ENCODE data around the gene UPF3A. TPM values are rescaled to one million over a fixed set of nuclear protein-coding genes. Genes with fewer than 3 reads are reported as not detected.

Gene UPF3A
- total and polyA plus RNA-seq, 9 of the 15 experiments (the other 6 are each of a cell fraction or from before 2014, with no cell fraction given) = 15.6 to 76.5 (median 40.9) TPM

Small RNA genes lying within 50 kb of the gene (microRNA-seq; reads per million reads assigned to microRNA genes)
- not detected for gene MIR4502 (ENCODE audit: borderline microRNAs expressed)
- 1.6 reads per million, percentile 21 among the genes with 10 or more reads in this experiment for gene MIR548AR (ENCODE audit: borderline microRNAs expressed)

Small RNA genes lying within 50 kb of the gene (small RNA-seq; reads per million reads assigned to genes)
- gene MIR4502 (0.11 reads per million), gene MIR548AR (not detected)

Other genes starting within 250 kb of the UPF3A start
- 15.3 and 17.8 TPM in 2 replicates for gene RASA3, start 149.0 kb upstream of the UPF3A start, total RNA-seq (2014; rRNA removed)
- 9.6 and 10.7 TPM in 2 replicates for gene RASA3, start 149.0 kb upstream of the UPF3A start, total RNA-seq (2014; rRNA removed; fragmentation: Illumina TruSeq; extraction: Trizol)
- gene RASA3, start 149.0 kb upstream of the UPF3A start, total RNA-seq (2015; rRNA removed; fragmentation: Illumina TruSeq; extraction: Trizol) = 12.9 and 13.7 TPM in 2 replicates
- 21.4 and 25.3 TPM in 2 replicates for gene RASA3, start 149.0 kb upstream of the UPF3A start, total RNA-seq (2021)
- 14.1 and 14.4 TPM in 2 replicates for gene RASA3, start 149.0 kb upstream of the UPF3A start, polyA plus RNA-seq (2011; rRNA removed)
- 17.3 and 19.7 TPM in 2 replicates for gene RASA3, start 149.0 kb upstream of the UPF3A start, polyA plus RNA-seq (2014; fragmentation: Illumina TruSeq; extraction: Trizol)
- 1 to 10 TPM in 1 of 2 experiments, under 1 TPM in 1; 0.72 to 1.2 TPM for gene RASA3, start 149.0 kb upstream of the UPF3A start, polyA plus RNA-seq (2014; fragmentation: Nextera tagmentation; extraction: Ambion mirVana)
- 19.1 and 21.9 TPM in 2 replicates for gene RASA3, start 149.0 kb upstream of the UPF3A start, polyA plus RNA-seq (2014; rRNA removed)
- not detected in 2 replicates for gene CFAP97D2, start 102.3 kb upstream of the UPF3A start, total RNA-seq (2014; rRNA removed)
- not detected in 2 replicates for gene CFAP97D2, start 102.3 kb upstream of the UPF3A start, total RNA-seq (2014; rRNA removed; fragmentation: Illumina TruSeq; extraction: Trizol)
- not detected in 2 replicates for gene CFAP97D2, start 102.3 kb upstream of the UPF3A start, total RNA-seq (2015; rRNA removed; fragmentation: Illumina TruSeq; extraction: Trizol)
- gene CFAP97D2, start 102.3 kb upstream of the UPF3A start, total RNA-seq (2021) = not detected in 2 replicates
- gene CFAP97D2, start 102.3 kb upstream of the UPF3A start, polyA plus RNA-seq (2011; rRNA removed) = not detected in 2 replicates
- not detected in 2 replicates for gene CFAP97D2, start 102.3 kb upstream of the UPF3A start, polyA plus RNA-seq (2014; fragmentation: Illumina TruSeq; extraction: Trizol)
- gene CFAP97D2, start 102.3 kb upstream of the UPF3A start, polyA plus RNA-seq (2014; fragmentation: Nextera tagmentation; extraction: Ambion mirVana) = not detected
- gene CFAP97D2, start 102.3 kb upstream of the UPF3A start, polyA plus RNA-seq (2014; rRNA removed) = not detected in 2 replicates
- gene CDC16, start 46.7 kb upstream of the UPF3A start, total RNA-seq (2014; rRNA removed) = 26.4 and 28.2 TPM in 2 replicates
- gene CDC16, start 46.7 kb upstream of the UPF3A start, total RNA-seq (2014; rRNA removed; fragmentation: Illumina TruSeq; extraction: Trizol) = 51.6 and 58.7 TPM in 2 replicates
- 46.9 and 48.5 TPM in 2 replicates for gene CDC16, start 46.7 kb upstream of the UPF3A start, total RNA-seq (2015; rRNA removed; fragmentation: Illumina TruSeq; extraction: Trizol)
- gene CDC16, start 46.7 kb upstream of the UPF3A start, total RNA-seq (2021) = 54.0 and 59.7 TPM in 2 replicates
- gene CDC16, start 46.7 kb upstream of the UPF3A start, polyA plus RNA-seq (2011; rRNA removed) = 101 and 102 TPM in 2 replicates
- 65.7 and 70.2 TPM in 2 replicates for gene CDC16, start 46.7 kb upstream of the UPF3A start, polyA plus RNA-seq (2014; fragmentation: Illumina TruSeq; extraction: Trizol)
- gene CDC16, start 46.7 kb upstream of the UPF3A start, polyA plus RNA-seq (2014; fragmentation: Nextera tagmentation; extraction: Ambion mirVana) = 10 to 100 TPM; 23.2 to 29.8 TPM
- gene CDC16, start 46.7 kb upstream of the UPF3A start, polyA plus RNA-seq (2014; rRNA removed) = 67.6 and 68.0 TPM in 2 replicates
- gene CHAMP1, start 32.9 kb downstream of the UPF3A start, total RNA-seq (2014; rRNA removed) = 15.3 and 16.6 TPM in 2 replicates
- 14.2 and 14.6 TPM in 2 replicates for gene CHAMP1, start 32.9 kb downstream of the UPF3A start, total RNA-seq (2014; rRNA removed; fragmentation: Illumina TruSeq; extraction: Trizol)
- 11.7 and 13.4 TPM in 2 replicates for gene CHAMP1, start 32.9 kb downstream of the UPF3A start, total RNA-seq (2015; rRNA removed; fragmentation: Illumina TruSeq; extraction: Trizol)
- 30.8 and 32.4 TPM in 2 replicates for gene CHAMP1, start 32.9 kb downstream of the UPF3A start, total RNA-seq (2021)
- gene CHAMP1, start 32.9 kb downstream of the UPF3A start, polyA plus RNA-seq (2011; rRNA removed) = 17.3 and 24.2 TPM in 2 replicates
- gene CHAMP1, start 32.9 kb downstream of the UPF3A start, polyA plus RNA-seq (2014; fragmentation: Illumina TruSeq; extraction: Trizol) = 35.8 and 40.6 TPM in 2 replicates
- gene CHAMP1, start 32.9 kb downstream of the UPF3A start, polyA plus RNA-seq (2014; fragmentation: Nextera tagmentation; extraction: Ambion mirVana) = under 1 TPM; 0.70 to 0.84 TPM
- gene CHAMP1, start 32.9 kb downstream of the UPF3A start, polyA plus RNA-seq (2014; rRNA removed) = 21.7 and 26.7 TPM in 2 replicates

Data from K562 (cell line).